ENCODE measurements around the gene TNFRSF19. TPM values are rescaled to one million over a fixed set of nuclear protein-coding genes. Genes with fewer than 3 reads are reported as not detected.

TNFRSF19 gene
- total and polyA plus RNA-seq, 2 of the 8 experiments (the other 6 are each of a cell fraction or from before 2014, with no cell fraction given) = 0.50 to 0.95 TPM

DNA sequence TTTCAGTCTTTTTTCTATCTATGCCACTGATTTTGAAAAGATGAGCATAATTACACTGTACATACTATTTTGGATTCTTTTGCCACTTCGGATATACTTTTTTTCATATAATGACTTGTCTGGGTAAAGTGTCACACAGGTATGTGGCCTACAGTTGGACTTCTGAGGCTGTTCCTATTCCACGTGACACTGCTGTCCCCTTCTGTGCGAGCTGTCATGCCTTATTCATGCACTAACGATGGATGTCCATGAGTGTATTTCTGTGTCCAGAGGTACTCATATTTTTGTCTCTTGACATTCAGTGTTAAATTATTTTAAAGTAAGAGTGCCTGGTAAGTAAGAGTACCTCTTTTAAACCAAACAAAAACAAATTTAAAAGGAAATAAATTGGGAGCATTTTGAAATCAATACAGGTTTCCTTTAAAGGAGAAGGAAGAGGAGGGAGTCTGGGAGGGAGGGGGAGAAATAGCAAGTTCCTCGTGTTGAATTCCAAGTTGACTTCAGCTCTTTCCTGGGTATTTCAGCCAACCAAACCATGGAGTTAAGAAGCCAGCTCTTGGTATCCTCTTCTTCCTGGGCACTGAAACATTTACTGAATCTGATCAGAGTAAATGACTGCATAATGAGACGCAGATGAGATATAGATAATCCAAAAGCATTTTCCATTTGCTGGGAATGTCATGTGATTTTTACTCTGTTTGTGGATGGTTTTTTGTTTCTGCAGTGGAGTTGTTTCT, 61.3 kb downstream of the TNFRSF19 start:
- H3K36me3 ChIP-seq (ENCODE audit: control insufficient read depth in 2 of 4, insufficient read depth in 4 of 4, low read length in 3 of 4) = no peaks in the 10 kb centered on the region
- H4K20me1 ChIP-seq (replicated peaks in 1 of 2; ENCODE audit: control insufficient read depth in 1 of 2, insufficient read depth in 2 of 2, low read length in 2 of 2) = no peaks in the 10 kb centered on the region
- H3K23me2 ChIP-seq (ENCODE audit: low read depth, low read length) = no peaks in the 10 kb centered on the region
- 0 out of 2 replicates have a peak overlapping the region, but pooled peaks have one; percentile 62 for H2BK20ac ChIP-seq (ENCODE audit: low read length)
- no peaks in the 10 kb centered on the region for H3K27me3 ChIP-seq (replicated peaks in 1 of 4; ENCODE audit: control insufficient read depth in 3 of 4, extremely low read depth in 1 of 4, insufficient read depth in 3 of 4, low read length in 3 of 4)
- WGBS, 2 experiments (ENCODE audit: extremely low coverage in 1 of 2, insufficient coverage in 1 of 2, insufficient read length in 1 of 2, insufficient replicate concordance in 2 of 2, low coverage in 1 of 2, low lambda C conversion rate in 2 of 2, missing lambda C conversion rate in 1 of 2) = 69% methylated on average over 6 of the region's 6 CpGs; no CpG with 5 or more reads in 1 of the 2 experiments
- 0 out of 2 replicates have a peak overlapping the region, but pooled peaks have one; percentile 37 for H4K8ac ChIP-seq (ENCODE audit: extremely low read depth, insufficient read depth, low read length)
- no peak overlapping the region for H2AK5ac ChIP-seq (ENCODE audit: low read depth, low read length)
- no peak for FAIRE-seq
- H3K9ac ChIP-seq (replicated peaks in 1 of 4; ENCODE audit: extremely low read depth in 1 of 4, low read depth in 3 of 4, low read length in 3 of 4) = no peak overlapping the region
- peak overlapping the region; percentile 75 for H4K5ac ChIP-seq (ENCODE audit: insufficient read length, low read depth, low read length)
- no peak overlapping the region for H3K4ac ChIP-seq (replicated peaks; ENCODE audit: insufficient read length, low read depth, low read length)
- no peak overlapping the region for H3K14ac ChIP-seq (ENCODE audit: insufficient read length)
- H3K79me2 ChIP-seq (ENCODE audit: control insufficient read depth in 1 of 2, insufficient read depth in 2 of 2, low read length in 2 of 2) = no peaks in the 10 kb centered on the region
- TF ChIP-seq SP4 (IDR thresholded peaks at IDR 0.05; ENCODE audit: low read length) (no peak), FOSL1 (IDR thresholded peaks at IDR 0.05; ENCODE audit: insufficient read depth, low read depth, low read length) (no peak), NANOG (IDR thresholded peaks at IDR 0.05; ENCODE audit: insufficient read depth, low read depth, low read length, poor library complexity, severe bottlenecking) (no peak), BACH1 (IDR thresholded peaks at IDR 0.05; ENCODE audit: low read length) (no peak), RXRA (IDR thresholded peaks at IDR 0.05; ENCODE audit: insufficient read depth, low read depth, low read length) (no peak), SIX5 (IDR thresholded peaks at IDR 0.05; ENCODE audit: low read depth, low read length) (no peak), CTBP2 (IDR thresholded peaks at IDR 0.05; ENCODE audit: borderline replicate concordance, insufficient read depth, insufficient read length, low read length) (no peak), CHD2 (IDR thresholded peaks at IDR 0.05; ENCODE audit: low read length) (no peak), CBX8 (IDR thresholded peaks at IDR 0.05; ENCODE audit: borderline replicate concordance, low read depth, low read length) (no peak), SUZ12 (IDR thresholded peaks at IDR 0.05; ENCODE audit: low read length) (no peak)
- no peak overlapping the region for H3K27ac ChIP-seq (ENCODE audit: low read depth, low read length)
- H3K23ac ChIP-seq (ENCODE audit: insufficient read length) = no peak overlapping the region
- H2AFZ ChIP-seq (ENCODE audit: low read length) = no peak overlapping the region
- ChIA-PET CTCF (ENCODE audit: partially characterized antibody) (no interaction called here), POLR2A (ENCODE audit: partially characterized antibody) (no interaction called here)
- DNase-seq (ENCODE audit: low read depth in 1 of 2, low spot score in 2 of 2) = no peak
- H3K4me3 ChIP-seq (ENCODE audit: extremely low read depth in 1 of 4, insufficient read depth in 2 of 4, low read depth in 3 of 4, low read length in 4 of 4) = peak overlapping the region in 1 of 4 experiments; percentile 43; a peak in 1 of 8 replicates
- H3K4me2 ChIP-seq (ENCODE audit: insufficient read depth in 1 of 2, low read depth in 2 of 2, low read length in 2 of 2) = peak overlapping the region; percentile 47 to 56; a peak in 3 of 4 replicates
- H3K4me1 ChIP-seq (replicated peaks in 1 of 4; ENCODE audit: control insufficient read depth in 3 of 4, insufficient read depth in 4 of 4, low read length in 3 of 4) = peaks cover 0 to 26% (median 21%) of the 10 kb centered on the region in 4 experiments; a peak in 5 of 7 replicates
- H2BK120ac ChIP-seq (replicated peaks; ENCODE audit: low read depth, low read length) = peak overlapping the region; percentile 84
- no peak overlapping the region for H2BK5ac ChIP-seq (ENCODE audit: low read depth, low read length)
- no peak overlapping the region for H2BK15ac ChIP-seq (ENCODE audit: low read length)
- H3K79me1 ChIP-seq (ENCODE audit: low read depth, low read length) = no peaks in the 10 kb centered on the region
- peak overlapping the region; percentile 53 for H4K91ac ChIP-seq (replicated peaks; ENCODE audit: insufficient read length, low read length)
- no peak overlapping the region for H2BK12ac ChIP-seq (ENCODE audit: low read depth, low read length)
- peak overlapping the region; percentile 16; the same call in 1 of the 2 replicates for H3K18ac ChIP-seq (ENCODE audit: extremely low read depth, low read length)
- H3K56ac ChIP-seq (replicated peaks; ENCODE audit: insufficient read length, low read depth, low read length) = no peak overlapping the region
- no peaks in the 10 kb centered on the region for H3K9me3 ChIP-seq (ENCODE audit: insufficient read depth in 2 of 2, low read depth in 1 of 2, low read length in 1 of 2)
